SKM-1 (cell line): ENCODE data around the gene TMEM240.
"Not testable (repeated sequence)": the region's sequence is repeated elsewhere in the genome, so short reads cannot be mapped to it uniquely, and the experiment has no call there.

Experiments
- DNase-seq: peaks from one replicate; lab custom pipeline; 2025; ENCODE audit not compliant: unreplicated experiment; lab: John Stamatoyannopoulos, UW

Gene TMEM240

GRCh38 chr1:1540818-1541628 is 599 bp upstream of the TMEM240 start:
- no peak for DNase-seq

GRCh38 chr1:1539310-1540089 is 924 bp downstream of the TMEM240 start:
- no peak for DNase-seq

GRCh38 chr1:1538989-1539309 is 1.5 kb downstream of the TMEM240 start:
- no peak for DNase-seq

GRCh38 chr1:1538334-1538733 is 2.1 kb downstream of the TMEM240 start:
- no peak for DNase-seq

- DNase-seq = no peak
Measured at GRCh38 chr1:1537626-1538250, 2.7 kb downstream of the TMEM240 start.

- DNase-seq = no peak
Measured at GRCh38 chr1:1536938-1537546, 3.4 kb downstream of the TMEM240 start.

- DNase-seq = no peak
Measured at GRCh38 chr1:1536019-1536937, 4.1 kb downstream of the TMEM240 start.

- DNase-seq = no peak
Measured at GRCh38 chr1:1535201-1536018, 5.0 kb downstream of the TMEM240 start.

GRCh38 chr1:1534401-1535154 is 5.8 kb downstream of the TMEM240 start:
- no peak for DNase-seq

GRCh38 chr1:1533894-1534291 is 6.5 kb downstream of the TMEM240 start:
- not testable (repeated sequence) for DNase-seq

- not testable (repeated sequence) for DNase-seq
Measured at GRCh38 chr1:1533176-1533893, 7.1 kb downstream of the TMEM240 start.

GRCh38 chr1:1531947-1532346 is 8.5 kb downstream of the TMEM240 start:
- no peak for DNase-seq

GRCh38 chr1:1529936-1530335 is 10.5 kb downstream of the TMEM240 start:
- DNase-seq = no peak

GRCh38 chr1:1529321-1529720 is 11.1 kb downstream of the TMEM240 start:
- no peak for DNase-seq

- DNase-seq = no peak
Measured at GRCh38 chr1:1528301-1529267, 11.8 kb downstream of the TMEM240 start.

- no peak for DNase-seq
Measured at GRCh38 chr1:1527092-1527816, 13.2 kb downstream of the TMEM240 start.
